ENCODE results near the gene MRPL34. TPM values are rescaled to one million over a fixed set of nuclear protein-coding genes. Genes with fewer than 3 reads are reported as not detected.

Gene MRPL34
- total and polyA plus RNA-seq, 2 donors (not counting 1 experiment from before 2014, with no cell fraction given): 27.5 to 44.8 TPM

DNA sequence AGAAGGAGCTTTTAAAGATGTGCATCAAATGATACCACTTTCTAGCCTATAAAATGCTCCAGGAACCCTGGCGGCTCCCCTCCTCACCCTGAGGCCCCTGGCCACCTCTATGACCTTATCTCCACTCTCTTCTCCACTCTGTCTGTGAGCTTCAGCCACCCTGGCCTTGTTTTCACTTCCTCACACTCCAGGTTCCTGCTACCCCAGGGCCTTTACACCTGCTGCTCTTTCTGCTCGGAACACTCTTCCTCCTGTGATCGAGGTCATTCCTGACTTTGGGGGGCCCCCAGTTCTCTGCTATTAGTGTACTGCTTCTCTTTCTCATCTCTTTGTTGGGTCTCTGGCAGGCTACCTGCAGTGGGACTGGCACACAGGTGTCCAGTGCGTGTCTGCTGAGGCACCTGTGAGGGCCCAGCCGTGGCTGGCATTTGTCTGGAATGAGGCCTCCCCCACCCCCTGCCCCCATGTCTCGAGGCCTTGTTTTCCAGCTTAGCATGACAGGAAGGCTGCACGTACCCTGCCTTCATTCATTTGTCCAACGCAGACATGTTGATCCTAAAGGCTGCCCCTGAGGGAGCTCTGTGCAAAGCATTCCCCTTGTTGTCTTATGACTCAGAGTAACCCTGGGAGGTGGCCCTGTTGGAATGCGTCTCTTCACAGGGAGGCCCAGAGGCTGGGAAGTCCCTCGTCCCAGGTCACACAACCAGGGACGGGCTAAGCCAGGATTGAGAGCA lies 6.0 kb downstream of the MRPL34 start:
- H3K9me3 ChIP-seq (ENCODE audit: control insufficient read depth, insufficient read depth, low read depth, low read length): no peaks in the 10 kb centered on the region
- H3K36me3 ChIP-seq (ENCODE audit: control insufficient read depth, insufficient read depth, low read length): peaks cover 14% of the 10 kb centered on the region
- peaks cover 38% of the 10 kb centered on the region for H3K79me2 ChIP-seq (ENCODE audit: control insufficient read depth, insufficient read depth, low read length)
- no peak overlapping the region for H3K4me2 ChIP-seq (ENCODE audit: extremely low read depth, insufficient read depth, low read length)
- no peak overlapping the region for H3K9ac ChIP-seq (ENCODE audit: insufficient read depth, low read length)
- peak in 1 of 2 donors; percentile 72 for DNase-seq (ENCODE audit: low read depth in 2 of 2)
- H3K4me3 ChIP-seq (replicated peaks in 1 of 4; ENCODE audit: control extremely low read depth in 1 of 4, insufficient read depth in 1 of 4, low read depth in 3 of 4, low read length in 4 of 4): no peak overlapping the region
- H3K4me1 ChIP-seq (ENCODE audit: control insufficient read depth, extremely low read depth, insufficient read depth, low read length): peaks cover 7% of the 10 kb centered on the region
- H3K27me3 ChIP-seq (ENCODE audit: control insufficient read depth, insufficient read depth, low read length): no peaks in the 10 kb centered on the region
- TF ChIP-seq, protein P1, sequence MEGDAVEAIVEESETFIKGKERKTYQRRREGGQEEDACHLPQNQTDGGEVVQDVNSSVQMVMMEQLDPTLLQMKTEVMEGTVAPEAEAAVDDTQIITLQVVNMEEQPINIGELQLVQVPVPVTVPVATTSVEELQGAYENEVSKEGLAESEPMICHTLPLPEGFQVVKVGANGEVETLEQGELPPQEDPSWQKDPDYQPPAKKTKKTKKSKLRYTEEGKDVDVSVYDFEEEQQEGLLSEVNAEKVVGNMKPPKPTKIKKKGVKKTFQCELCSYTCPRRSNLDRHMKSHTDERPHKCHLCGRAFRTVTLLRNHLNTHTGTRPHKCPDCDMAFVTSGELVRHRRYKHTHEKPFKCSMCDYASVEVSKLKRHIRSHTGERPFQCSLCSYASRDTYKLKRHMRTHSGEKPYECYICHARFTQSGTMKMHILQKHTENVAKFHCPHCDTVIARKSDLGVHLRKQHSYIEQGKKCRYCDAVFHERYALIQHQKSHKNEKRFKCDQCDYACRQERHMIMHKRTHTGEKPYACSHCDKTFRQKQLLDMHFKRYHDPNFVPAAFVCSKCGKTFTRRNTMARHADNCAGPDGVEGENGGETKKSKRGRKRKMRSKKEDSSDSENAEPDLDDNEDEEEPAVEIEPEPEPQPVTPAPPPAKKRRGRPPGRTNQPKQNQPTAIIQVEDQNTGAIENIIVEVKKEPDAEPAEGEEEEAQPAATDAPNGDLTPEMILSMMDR (conservative IDR thresholded peaks at IDR 0.05 in 1 of 2, IDR thresholded peaks at IDR 0.05 in 1 of 2; ENCODE audit: low read depth in 1 of 2, low read length in 2 of 2): no peak
- no peak for TF ChIP-seq EZH2 (IDR thresholded peaks at IDR 0.05; ENCODE audit: low read length, missing control alignments)
- no peaks in the 10 kb centered on the region for H4K20me1 ChIP-seq (ENCODE audit: control insufficient read depth, extremely low read depth, insufficient read depth, low read length)
- H2AFZ ChIP-seq (ENCODE audit: low read length): no peak overlapping the region
- H3K27ac ChIP-seq (ENCODE audit: insufficient read depth, low read length): no peak overlapping the region

GRCh38 chr19:17312189-17313113 lies 6.8 kb downstream of the MRPL34 start:
- Histone ChIP-seq H3K27ac (ENCODE audit: insufficient read depth, low read length) (no peak overlapping the region), H3K36me3 (ENCODE audit: control insufficient read depth, insufficient read depth, low read length) (peaks cover 14% of the 10 kb centered on the region)

More at GRCh38 chr19:17312189-17313113, 6.8 kb downstream of the MRPL34 start:
- H3K27me3 ChIP-seq (ENCODE audit: control insufficient read depth, insufficient read depth, low read length): no peaks in the 10 kb centered on the region
- H3K79me2 ChIP-seq (ENCODE audit: control insufficient read depth, insufficient read depth, low read length): peaks cover 38% of the 10 kb centered on the region
- H4K20me1 ChIP-seq (ENCODE audit: control insufficient read depth, extremely low read depth, insufficient read depth, low read length): no peaks in the 10 kb centered on the region
- no peak overlapping the region for H3K4me3 ChIP-seq (replicated peaks in 1 of 4; ENCODE audit: control extremely low read depth in 1 of 4, insufficient read depth in 1 of 4, low read depth in 3 of 4, low read length in 4 of 4)
- H3K9me3 ChIP-seq (ENCODE audit: control insufficient read depth, insufficient read depth, low read depth, low read length): no peaks in the 10 kb centered on the region
- H3K4me2 ChIP-seq (ENCODE audit: extremely low read depth, insufficient read depth, low read length): no peak overlapping the region
- no peak for TF ChIP-seq EZH2 (IDR thresholded peaks at IDR 0.05; ENCODE audit: low read length, missing control alignments)
- TF ChIP-seq, protein P1 (conservative IDR thresholded peaks at IDR 0.05 in 1 of 2, IDR thresholded peaks at IDR 0.05 in 1 of 2; ENCODE audit: low read depth in 1 of 2, low read length in 2 of 2): no peak
- H3K4me1 ChIP-seq (ENCODE audit: control insufficient read depth, extremely low read depth, insufficient read depth, low read length): peaks cover 7% of the 10 kb centered on the region
- no peak for DNase-seq (ENCODE audit: low read depth in 2 of 2)
- H2AFZ ChIP-seq (ENCODE audit: low read length): no peak overlapping the region
- no peak overlapping the region for H3K9ac ChIP-seq (ENCODE audit: insufficient read depth, low read length)
